Hepatocyte (in vitro differentiated cells): ENCODE measurements around the gene HTR6.

Experiments used
- CTCF ChIP-seq: fragments of 200-600 bp; sonication (generic); IDR thresholded peaks from 2 replicates; pipeline ENCODE4 v1.5.1; 2016; ENCODE audit warnings: antibody characterized with exemption, mild to moderate bottlenecking; ENCODE audit not compliant: poor library complexity
- EZH2phosphoT487 ChIP-seq: fragments of 200-600 bp; sonication (generic); IDR thresholded peaks from one replicate; pipeline ENCODE4 v1.6.1; 2018; ENCODE audit warnings: antibody characterized with exemption, mild to moderate bottlenecking, low read depth, moderate library complexity; ENCODE audit not compliant: unreplicated experiment, severe bottlenecking

- TF ChIP-seq CTCF (no peak), EZH2phosphoT487 (no peak)
Measured at GRCh38 chr1:19639999-19640362, 24.7 kb upstream of the HTR6 start.
